ENCODE measurements around the gene ASPSCR1. TPM values are rescaled to one million over a fixed set of nuclear protein-coding genes. Genes with fewer than 3 reads are reported as not detected.

Gene ASPSCR1
- total RNA-seq, 2 donors from 2014 or later: 14.1 to 18.8 TPM

DNA sequence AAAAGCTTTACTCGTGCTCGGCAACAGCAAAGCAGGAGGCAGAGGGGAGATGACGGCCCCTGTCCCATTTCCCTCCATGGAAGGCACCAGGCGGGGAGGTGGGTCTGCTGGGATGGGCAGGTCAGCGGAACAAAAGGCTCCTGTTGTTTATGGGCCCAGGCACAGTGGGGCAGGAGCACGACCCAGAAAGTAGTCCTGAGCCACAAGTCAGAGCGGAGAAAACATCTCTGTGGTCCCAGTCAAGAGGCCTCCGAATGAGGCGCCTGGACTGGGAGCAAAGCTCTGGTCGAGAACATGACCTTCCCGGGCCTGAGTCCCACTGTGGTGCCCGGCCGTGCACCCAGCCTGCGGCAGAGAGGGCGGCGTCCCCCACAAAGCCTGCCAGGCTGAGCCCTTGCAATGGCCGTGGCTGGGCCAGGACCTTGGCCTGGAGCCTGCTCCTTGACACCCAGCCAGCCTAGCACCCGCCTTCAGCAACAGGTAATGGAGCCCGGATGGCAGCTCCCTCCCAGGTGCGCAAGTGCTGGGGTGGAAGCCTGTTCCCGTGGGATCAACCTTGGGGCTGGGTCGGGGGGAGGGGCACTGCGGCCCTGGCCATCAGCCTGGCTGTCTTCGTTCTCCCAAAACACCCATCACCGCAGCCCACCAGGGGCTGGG lies 70.6 kb downstream of the ASPSCR1 start:
- H3K4me1 ChIP-seq: peaks cover 0 to 25% of the 10 kb centered on the region in 2 donors
- H3K4me3 ChIP-seq: no peak overlapping the region
- no peak overlapping the region for H3K27ac ChIP-seq
- H3K27me3 ChIP-seq: no peaks in the 10 kb centered on the region
- TF ChIP-seq, protein P1, sequence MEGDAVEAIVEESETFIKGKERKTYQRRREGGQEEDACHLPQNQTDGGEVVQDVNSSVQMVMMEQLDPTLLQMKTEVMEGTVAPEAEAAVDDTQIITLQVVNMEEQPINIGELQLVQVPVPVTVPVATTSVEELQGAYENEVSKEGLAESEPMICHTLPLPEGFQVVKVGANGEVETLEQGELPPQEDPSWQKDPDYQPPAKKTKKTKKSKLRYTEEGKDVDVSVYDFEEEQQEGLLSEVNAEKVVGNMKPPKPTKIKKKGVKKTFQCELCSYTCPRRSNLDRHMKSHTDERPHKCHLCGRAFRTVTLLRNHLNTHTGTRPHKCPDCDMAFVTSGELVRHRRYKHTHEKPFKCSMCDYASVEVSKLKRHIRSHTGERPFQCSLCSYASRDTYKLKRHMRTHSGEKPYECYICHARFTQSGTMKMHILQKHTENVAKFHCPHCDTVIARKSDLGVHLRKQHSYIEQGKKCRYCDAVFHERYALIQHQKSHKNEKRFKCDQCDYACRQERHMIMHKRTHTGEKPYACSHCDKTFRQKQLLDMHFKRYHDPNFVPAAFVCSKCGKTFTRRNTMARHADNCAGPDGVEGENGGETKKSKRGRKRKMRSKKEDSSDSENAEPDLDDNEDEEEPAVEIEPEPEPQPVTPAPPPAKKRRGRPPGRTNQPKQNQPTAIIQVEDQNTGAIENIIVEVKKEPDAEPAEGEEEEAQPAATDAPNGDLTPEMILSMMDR (IDR thresholded peaks at IDR 0.05): no peak
- no peak for DNase-seq (ENCODE audit: low spot score)
- H3K36me3 ChIP-seq: peaks cover 15% of the 10 kb centered on the region
- H3K9me3 ChIP-seq: no peaks in the 10 kb centered on the region

DNA sequence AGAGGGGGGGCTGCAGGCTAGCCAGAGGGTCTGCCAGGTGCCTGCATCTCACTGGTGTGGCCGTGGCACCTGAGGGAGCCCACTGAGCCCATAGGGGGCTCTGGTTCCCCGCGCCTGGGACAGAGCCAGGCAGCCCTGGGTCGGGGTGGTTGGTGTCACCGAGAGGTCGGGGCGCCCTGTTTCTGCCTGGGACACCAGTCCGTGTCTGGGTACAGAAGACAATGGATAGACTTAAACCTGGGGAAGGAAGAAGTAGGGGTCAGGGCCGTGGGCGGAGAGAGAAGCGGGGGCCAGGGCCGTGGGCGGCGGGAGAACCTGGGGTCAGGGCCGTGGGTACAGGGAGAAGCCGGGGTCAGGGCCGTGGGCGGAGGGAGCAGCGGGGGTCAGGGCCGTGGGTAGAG lies 71.1 kb downstream of the ASPSCR1 start:
- no peak overlapping the region for H3K4me3 ChIP-seq
- peaks cover 0 to 31% of the 10 kb centered on the region in 2 donors for H3K4me1 ChIP-seq
- H3K27me3 ChIP-seq: no peaks in the 10 kb centered on the region
- peaks cover 16% of the 10 kb centered on the region for H3K36me3 ChIP-seq
- H3K9me3 ChIP-seq: no peaks in the 10 kb centered on the region
- H3K27ac ChIP-seq: no peak overlapping the region
- no peak for DNase-seq (ENCODE audit: low spot score)
- TF ChIP-seq, protein P1 (IDR thresholded peaks at IDR 0.05): no peak

DNA sequence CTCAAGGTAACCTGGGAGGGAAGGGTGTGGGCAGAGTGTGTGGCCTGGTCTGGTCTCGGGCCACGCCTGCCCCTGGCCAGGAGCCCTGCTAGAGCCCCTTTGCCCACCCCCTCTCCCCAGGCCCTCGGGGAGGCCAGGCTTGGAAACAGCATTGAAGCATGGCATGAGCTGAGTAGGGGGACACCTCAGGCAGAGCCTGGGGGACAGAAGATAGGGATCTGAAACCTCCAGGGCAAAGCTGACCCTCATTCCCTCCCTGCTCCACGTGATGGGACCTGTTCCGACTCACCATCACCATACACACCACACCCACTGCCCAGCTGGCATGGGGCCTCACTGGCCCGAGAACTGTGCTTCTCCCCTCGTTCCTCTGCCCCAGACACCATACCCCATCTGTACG lies 71.7 kb downstream of the ASPSCR1 start:
- Histone ChIP-seq H3K4me1 (peaks cover 0 to 32% of the 10 kb centered on the region in 2 donors), H3K4me3 (no peak overlapping the region), H3K27me3 (no peaks in the 10 kb centered on the region), H3K36me3 (peaks cover 22% of the 10 kb centered on the region), H3K27ac (no peak overlapping the region), H3K9me3 (no peaks in the 10 kb centered on the region)
- TF ChIP-seq, protein P1 (IDR thresholded peaks at IDR 0.05): no peak
- DNase-seq (ENCODE audit: low spot score): no peak

DNA sequence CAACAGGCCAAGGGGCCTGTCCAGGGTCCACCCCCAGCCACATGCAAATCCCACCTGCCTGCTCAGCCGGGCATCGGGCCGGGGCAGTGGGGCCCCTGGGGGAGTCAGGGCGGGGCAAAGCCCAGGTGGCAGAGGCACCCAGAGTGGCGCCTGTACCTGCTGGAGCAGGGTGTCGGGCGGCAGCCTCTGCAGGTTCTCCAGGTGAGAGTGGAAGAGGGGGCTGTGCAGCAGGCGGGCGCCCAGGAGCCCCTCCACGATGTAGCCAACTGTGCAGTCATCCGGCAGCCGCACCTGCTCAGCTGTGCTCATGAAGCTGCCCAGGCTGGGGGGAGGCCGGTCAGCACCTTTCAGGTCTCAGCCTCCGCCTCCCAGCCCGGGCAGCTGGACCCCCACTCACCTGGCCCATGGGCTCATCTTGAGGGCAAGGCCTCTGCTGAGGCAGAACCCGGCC lies 72.1 kb downstream of the ASPSCR1 start:
- H3K4me3 ChIP-seq: no peak overlapping the region
- H3K4me1 ChIP-seq: peaks cover 0 to 32% of the 10 kb centered on the region in 2 donors
- TF ChIP-seq, protein P1 (IDR thresholded peaks at IDR 0.05): no peak
- H3K27ac ChIP-seq: no peak overlapping the region
- no peaks in the 10 kb centered on the region for H3K27me3 ChIP-seq
- H3K36me3 ChIP-seq: peaks cover 26% of the 10 kb centered on the region
- no peak for DNase-seq (ENCODE audit: low spot score)
- no peaks in the 10 kb centered on the region for H3K9me3 ChIP-seq

DNA sequence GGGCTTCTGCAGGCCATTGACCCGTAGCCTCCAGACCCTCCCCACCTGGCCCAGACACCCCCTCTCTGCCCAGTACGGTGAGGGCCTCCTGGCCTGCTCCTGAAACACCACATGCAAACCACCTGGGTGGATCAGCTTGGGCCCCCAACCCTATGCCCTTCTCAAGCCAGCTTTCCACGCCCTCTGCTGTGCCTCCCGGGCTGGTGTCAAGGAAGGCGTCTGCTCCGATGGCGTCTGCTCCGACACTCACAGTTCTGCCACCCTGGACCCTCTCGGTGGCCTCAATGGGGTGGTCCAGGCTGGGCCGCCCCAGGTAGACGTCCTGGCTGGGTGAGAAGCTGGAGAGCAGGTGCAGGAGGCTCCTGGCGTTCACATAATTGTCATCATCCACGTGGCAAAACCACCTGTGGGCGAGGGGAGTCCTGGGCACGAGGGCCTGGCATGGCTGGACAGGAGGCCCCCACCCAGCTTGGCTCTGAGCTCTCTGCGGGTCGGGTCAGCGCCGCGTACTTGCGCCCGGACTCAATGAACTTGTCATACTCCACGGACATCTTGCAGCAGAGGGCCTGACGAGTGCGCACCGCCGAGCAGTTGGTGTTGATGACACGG lies 72.8 kb downstream of the ASPSCR1 start:
- Histone ChIP-seq H3K9me3 (no peaks in the 10 kb centered on the region), H3K27ac (no peak overlapping the region), H3K27me3 (no peaks in the 10 kb centered on the region), H3K36me3 (peaks cover 33% of the 10 kb centered on the region), H3K4me1 (peaks cover 0 to 32% of the 10 kb centered on the region in 2 donors), H3K4me3 (peak overlapping the region; percentile 83 to 87)
- DNase-seq (ENCODE audit: low spot score): no peak
- TF ChIP-seq, protein P1 (IDR thresholded peaks at IDR 0.05): no peak
